HL-60/S4 treated with retinoic acid at 250 ng/mL for 4 days and 3 days (cell line): Measurements from ENCODE around the gene CEP290.

Experiments used
- in situ Hi-C: fragments of 300-500 bp; cut with MboI; formaldehyde crosslinking; loops from 2 replicates; pipeline ENCODE4 v1.7.0; 2022; ENCODE audit warnings: low sequenced_read_pairs

CEP290 gene

GRCh38 chr12:88144546-88145468, 2.9 kb upstream of the CEP290 start:
- in situ Hi-C loops = loop anchor here (25.0 kb wide), 1 partner anchor 842 kb away; no protein-coding TSS in a partner anchor

- in situ Hi-C loops = loop anchor here (25.0 kb wide), 1 partner anchor 843 kb away; no protein-coding TSS in a partner anchor
Measured at GRCh38 chr12:88144037-88144436, 2.1 kb upstream of the CEP290 start.

DNA sequence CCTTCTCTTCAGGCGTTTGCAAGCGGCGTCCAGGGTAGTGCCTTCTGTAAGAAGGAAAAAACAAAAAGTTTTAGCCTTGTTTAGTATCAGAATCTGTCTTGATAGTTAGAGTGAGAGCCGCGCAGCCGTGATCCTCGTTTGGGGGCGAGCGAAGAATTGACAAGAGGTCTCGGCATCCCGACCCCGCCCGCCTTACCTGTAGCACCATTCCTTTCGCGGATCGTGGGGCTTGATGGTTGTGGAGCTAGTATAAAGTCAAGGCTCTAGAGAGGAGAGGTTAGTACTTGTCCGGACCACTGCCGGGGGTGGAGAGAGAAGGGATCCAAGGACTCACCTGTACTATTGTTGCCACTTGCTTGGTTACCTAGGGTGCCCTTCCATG, 713 bp upstream of the CEP290 start:
- in situ Hi-C loops = loop anchor here (25.0 kb wide), 1 partner anchor 845 kb away; no protein-coding TSS in a partner anchor

GRCh38 chr12:88141425-88141773, 489 bp downstream of the CEP290 start:
- in situ Hi-C loops = loop anchor here (25.0 kb wide), 1 partner anchor 846 kb away; no protein-coding TSS in a partner anchor

DNA sequence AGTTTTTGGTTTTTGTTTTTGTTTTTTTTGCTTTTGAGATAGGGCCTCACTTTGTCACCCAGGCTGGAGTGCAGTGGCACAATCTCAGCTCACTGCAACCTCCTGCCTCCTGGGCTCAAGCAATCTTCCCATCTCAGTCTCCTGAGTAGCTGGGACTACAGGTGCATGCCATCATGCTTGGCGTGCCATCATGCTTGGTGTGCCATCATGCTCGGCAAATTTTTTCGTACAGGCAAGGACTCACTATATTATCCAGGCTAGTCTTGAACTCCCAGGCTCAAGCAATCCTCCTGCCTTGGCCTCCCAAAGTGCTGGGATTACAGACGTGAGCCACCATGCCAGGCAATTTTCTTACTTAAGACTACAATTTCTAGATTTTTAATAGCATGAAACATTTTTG, 2.2 kb downstream of the CEP290 start:
- in situ Hi-C loops = loop anchor here (25.0 kb wide), 1 partner anchor 848 kb away; no protein-coding TSS in a partner anchor

DNA sequence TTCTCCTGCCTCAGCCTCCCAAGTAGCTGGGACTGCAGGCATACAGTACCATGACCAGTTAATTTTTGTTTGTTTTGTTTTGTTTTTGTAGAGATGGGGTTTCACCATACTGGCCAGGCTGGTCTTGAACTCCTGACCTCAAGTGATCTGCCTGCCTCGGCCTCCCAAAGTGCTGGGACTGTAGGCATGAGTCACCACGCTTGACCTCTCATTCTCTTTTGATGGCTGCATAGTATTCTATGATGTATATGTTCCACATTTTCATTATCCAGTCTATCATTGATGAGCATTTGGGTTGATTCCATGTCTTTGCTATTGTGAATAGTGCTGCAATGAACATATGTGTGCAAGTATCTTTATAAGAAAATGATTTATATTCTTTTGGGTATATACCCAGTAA, 8.7 kb downstream of the CEP290 start:
- in situ Hi-C loops = loop anchor here (25.0 kb wide), 1 partner anchor 854 kb away; no protein-coding TSS in a partner anchor

- in situ Hi-C loops = loop anchor here (25.0 kb wide), 1 partner anchor 855 kb away; no protein-coding TSS in a partner anchor
Measured at GRCh38 chr12:88132392-88132791, 9.5 kb downstream of the CEP290 start.

GRCh38 chr12:88127855-88128254, 14.0 kb downstream of the CEP290 start:
- in situ Hi-C loops = loop anchor here (25.0 kb wide), 1 partner anchor 859 kb away; no protein-coding TSS in a partner anchor

DNA sequence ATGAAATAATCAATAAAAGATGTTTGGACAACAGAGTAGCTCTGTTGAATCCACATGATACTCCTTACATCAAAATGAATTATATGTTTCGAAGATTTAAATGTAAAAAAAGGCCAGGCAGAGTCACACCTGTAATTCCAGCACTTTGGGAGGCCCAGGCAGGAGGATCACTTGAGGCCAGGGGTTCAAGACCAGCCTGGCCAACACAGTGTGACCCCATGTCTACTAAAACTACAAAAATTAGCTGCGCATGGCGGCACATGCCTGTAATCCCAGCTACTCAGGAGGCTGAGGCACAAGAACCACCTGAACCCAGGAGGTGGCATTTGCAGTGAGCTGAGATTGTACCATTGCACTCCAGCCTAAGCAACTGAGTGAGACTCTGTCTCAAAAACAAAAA, 14.8 kb downstream of the CEP290 start:
- in situ Hi-C loops = loop anchor here (25.0 kb wide), 1 partner anchor 860 kb away; no protein-coding TSS in a partner anchor

DNA sequence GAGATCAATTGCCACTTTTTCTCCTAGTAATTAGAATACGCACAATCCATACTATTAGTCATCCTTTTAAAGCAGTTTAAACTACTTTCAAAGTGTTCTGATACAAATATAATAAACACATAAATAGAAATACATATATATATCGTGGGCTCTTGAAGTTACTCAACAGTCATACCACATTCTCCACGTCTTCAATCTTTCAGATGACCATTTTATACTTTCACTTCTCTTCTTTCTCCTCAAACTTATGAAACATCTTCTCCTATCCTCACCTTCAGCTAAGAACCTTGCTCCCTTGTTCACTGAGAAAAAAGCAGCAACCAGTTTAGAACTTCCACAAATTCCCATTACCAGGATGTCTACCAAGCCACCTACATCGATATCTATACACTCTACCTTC, 19.2 kb downstream of the CEP290 start:
- in situ Hi-C loops = no loop called here

DNA sequence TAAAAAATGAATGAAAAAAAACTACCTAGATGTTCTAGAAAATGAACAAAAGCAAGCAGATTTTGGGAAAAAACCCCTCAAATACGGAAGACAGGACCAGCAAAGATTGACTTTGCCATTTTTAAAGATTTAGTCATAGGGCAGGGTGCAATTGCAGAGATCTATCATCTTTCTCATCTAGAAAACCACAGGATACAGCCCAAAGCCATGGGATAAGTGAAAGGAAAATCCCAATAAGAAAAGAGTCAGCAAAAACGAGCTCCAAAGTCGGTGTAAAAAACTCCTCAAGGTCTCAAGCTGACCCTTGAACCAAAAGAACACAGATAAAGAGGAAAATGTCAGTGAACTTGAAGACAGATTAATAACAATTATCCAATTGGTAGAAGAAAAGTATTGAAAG, 28.0 kb downstream of the CEP290 start:
- in situ Hi-C loops = no loop called here

DNA sequence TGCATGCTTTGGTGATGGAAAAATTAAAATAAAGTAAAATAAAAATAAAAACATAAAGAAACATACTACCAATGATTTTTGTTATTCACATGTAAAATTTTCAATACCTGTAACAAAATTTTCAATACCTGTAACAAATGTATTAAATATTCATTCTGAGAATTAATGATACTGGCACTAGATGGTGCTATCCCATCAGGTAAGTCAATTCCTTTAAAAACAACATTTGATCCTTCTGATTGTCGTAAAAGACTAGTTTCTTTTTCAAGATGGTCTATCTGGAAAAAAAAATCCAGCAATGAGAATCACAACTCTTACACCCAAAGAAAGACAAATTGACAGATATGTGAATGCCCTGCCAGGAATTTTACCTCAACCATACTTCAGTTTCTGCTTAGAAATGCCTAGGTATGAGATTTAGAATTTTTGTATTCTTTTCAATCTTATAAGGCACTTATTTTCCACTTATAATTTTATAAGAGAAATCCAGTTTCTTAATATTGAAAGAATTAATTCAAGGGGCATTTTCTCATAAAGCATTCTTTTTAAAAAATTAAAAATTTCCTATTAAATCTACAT, 30.7 kb downstream of the CEP290 start:
- in situ Hi-C loops = no loop called here

DNA sequence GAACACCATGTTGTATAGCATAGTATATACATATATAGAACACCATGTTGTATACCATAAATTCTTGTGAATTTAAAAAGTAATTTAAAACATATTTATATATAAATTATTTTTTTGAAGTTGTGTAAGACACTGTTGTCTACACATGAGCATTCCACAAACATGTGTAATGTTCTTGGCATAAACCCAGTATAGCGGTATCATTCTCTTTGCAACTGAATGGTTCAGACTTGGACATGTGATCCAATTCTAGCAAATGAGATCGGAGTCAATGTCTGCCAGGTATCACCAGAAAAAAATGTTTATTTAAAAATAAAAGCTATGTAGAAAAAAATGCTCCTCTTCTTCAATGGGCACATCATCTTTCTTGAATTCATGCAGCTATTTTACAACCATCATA, 33.9 kb downstream of the CEP290 start:
- in situ Hi-C loops = no loop called here

- in situ Hi-C loops = no loop called here
Measured at GRCh38 chr12:88093573-88093972, 48.3 kb downstream of the CEP290 start.

DNA sequence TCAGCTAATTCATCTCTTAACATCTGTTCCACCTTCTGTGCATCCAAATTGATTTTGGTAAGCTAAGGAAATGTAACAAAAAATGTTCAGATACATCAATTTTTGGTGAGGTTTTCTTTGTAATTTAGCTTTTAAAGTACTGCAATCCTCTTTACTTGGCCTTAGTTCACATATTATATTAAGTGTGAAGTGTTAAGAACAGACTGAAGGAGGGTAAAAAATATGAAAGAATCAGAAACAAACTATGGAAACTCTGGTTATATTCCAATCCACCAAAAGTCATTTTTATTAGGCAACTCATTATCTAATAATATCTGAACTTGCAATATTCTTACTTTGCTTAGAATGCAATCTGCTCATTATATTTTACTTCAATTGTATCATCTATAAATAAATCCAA, 49.1 kb downstream of the CEP290 start:
- in situ Hi-C loops = no loop called here

GRCh38 chr12:88084210-88084609, 57.7 kb downstream of the CEP290 start:
- in situ Hi-C loops = no loop called here

DNA sequence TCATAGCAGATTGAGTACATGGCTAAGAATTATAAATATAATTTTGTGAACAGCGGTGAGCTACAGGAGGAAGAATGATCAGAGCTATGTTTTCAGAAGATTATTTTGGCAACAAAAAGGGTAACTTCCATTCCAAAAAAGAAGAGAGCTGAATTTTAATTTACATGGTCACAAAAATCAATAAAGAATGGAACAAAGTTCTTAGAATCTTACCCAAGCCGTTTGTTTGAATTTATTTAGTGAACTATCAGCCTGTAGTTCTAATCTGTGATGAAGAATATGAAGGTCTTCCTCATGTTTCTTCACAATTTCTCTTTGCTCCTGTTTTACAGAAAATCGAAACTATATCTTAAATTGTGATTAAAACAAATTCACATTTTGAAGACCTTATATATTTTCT, 58.3 kb downstream of the CEP290 start:
- in situ Hi-C loops = no loop called here

- in situ Hi-C loops = no loop called here
Measured at GRCh38 chr12:88081247-88081646, 60.6 kb downstream of the CEP290 start.

DNA sequence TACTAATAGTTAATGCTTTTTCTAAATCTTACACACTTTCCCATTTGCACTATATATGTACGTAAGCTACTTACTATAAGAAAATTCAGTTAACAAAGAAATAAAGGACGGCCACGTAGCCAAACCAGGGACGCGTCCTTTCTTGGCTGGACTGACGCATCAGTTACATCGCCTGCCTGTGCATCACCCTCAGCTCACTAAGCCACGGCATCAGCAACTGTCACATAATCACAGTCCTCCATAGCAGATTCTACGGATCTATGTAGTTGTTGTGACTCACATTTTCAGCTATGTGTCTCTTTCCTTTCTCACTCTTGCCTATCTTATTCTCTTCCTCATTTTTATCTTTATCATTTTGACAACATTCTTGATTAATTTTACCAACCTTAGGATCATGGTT, 74.6 kb downstream of the CEP290 start:
- in situ Hi-C loops = no loop called here

GRCh38 chr12:88063375-88063774, 78.5 kb downstream of the CEP290 start:
- in situ Hi-C loops = no loop called here

GRCh38 chr12:88062474-88062873, 79.4 kb downstream of the CEP290 start:
- in situ Hi-C loops = no loop called here

GRCh38 chr12:88058719-88059077, 83.2 kb downstream of the CEP290 start:
- in situ Hi-C loops = no loop called here
